ENCODE measurements around the gene GUCA1A.

GRCh38 chr6:42153921-42154320 lies 19.2 kb upstream of the GUCA1A start:
- TF ChIP-seq CTCF (conservative IDR thresholded peaks at IDR 0.05; ENCODE audit: low read length) = no peak
- TF ChIP-seq EZH2phosphoT487 (IDR thresholded peaks at IDR 0.05; ENCODE audit: borderline replicate concordance, low read depth, low read length) = no peak
